Type B pancreatic cell (in vitro differentiated cells): Measurements from ENCODE around the gene SYNRG. TPM values are rescaled to one million over a fixed set of nuclear protein-coding genes. Genes with fewer than 3 reads are reported as not detected.

Experiments
- DNase-seq: peaks from one replicate; pipeline ENCODE4 v3.0.0; 2021; ENCODE audit warnings: mixed read lengths; ENCODE audit not compliant: unreplicated experiment; ENCODE audit errors: extremely low spot score
- H3K27ac Mint-ChIP-seq: 2 replicates; pipeline ENCODE4 v1.8.0; 2021; ENCODE audit warnings: mild to moderate bottlenecking, mixed read lengths
- H3K27me3 Mint-ChIP-seq: 2 replicates; pipeline ENCODE4 v1.8.0; 2021; ENCODE audit warnings: mixed read lengths
- H3K36me3 Mint-ChIP-seq: 2 replicates; pipeline ENCODE4 v1.8.0; 2021; ENCODE audit warnings: mixed read lengths
- H3K4me1 Mint-ChIP-seq: one replicate; pipeline ENCODE4 v1.8.0; 2021; ENCODE audit warnings: mixed read lengths; ENCODE audit not compliant: unreplicated experiment
- H3K4me3 Mint-ChIP-seq: 2 replicates; pipeline ENCODE4 v1.8.0; 2021; ENCODE audit warnings: mild to moderate bottlenecking, mixed read lengths
- H3K9me3 Mint-ChIP-seq: 2 replicates; pipeline ENCODE4 v1.8.0; 2021; ENCODE audit warnings: mixed read lengths
- total RNA-seq: library from RNA; stranded (reverse); gene quantifications from 2 replicates; pipeline ENCODE4 v1.2.1, GENCODE V29; 2021; ENCODE audit warnings: low replicate concordance
- TF ChIP-seq, protein P1 (sequence below): fragments of 200-600 bp; sonication (generic); conservative IDR thresholded peaks from 2 replicates; pipeline ENCODE4 v1.5.0; 2021; ENCODE audit warnings: antibody characterized with exemption, mild to moderate bottlenecking

SYNRG gene
- total RNA-seq, 1 donor from 2014 or later, result 45.0 TPM

DNA sequence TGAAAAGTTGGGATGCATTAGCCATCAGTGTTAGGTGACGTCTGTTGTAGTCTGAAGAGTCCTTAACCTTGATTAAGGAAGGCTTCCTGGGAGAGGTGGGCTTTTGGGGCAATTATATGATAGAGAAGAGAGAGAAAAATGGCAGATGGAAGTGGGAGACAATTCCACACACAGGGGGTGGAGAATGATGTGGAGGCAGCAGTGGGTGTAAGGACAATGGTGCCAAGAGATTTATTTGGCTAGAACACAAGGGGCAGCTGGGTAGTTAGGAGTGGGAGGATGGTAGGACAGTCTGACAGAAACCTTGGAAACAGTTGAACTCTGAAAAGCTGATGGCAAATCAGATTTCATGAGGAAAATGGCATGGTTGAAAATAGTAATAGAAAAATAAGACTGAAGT, 130.2 kb downstream of the SYNRG start:
- H3K36me3 Mint-ChIP-seq, result peaks cover 31% of the 10 kb centered on the region
- peaks cover 31% of the 10 kb centered on the region for H3K4me1 Mint-ChIP-seq
- H3K9me3 Mint-ChIP-seq, result no peaks in the 10 kb centered on the region
- H3K4me3 Mint-ChIP-seq, result no peak overlapping the region
- DNase-seq, result no peak
- H3K27ac Mint-ChIP-seq, result no peak overlapping the region
- H3K27me3 Mint-ChIP-seq, result no peaks in the 10 kb centered on the region
- TF ChIP-seq, protein P1, sequence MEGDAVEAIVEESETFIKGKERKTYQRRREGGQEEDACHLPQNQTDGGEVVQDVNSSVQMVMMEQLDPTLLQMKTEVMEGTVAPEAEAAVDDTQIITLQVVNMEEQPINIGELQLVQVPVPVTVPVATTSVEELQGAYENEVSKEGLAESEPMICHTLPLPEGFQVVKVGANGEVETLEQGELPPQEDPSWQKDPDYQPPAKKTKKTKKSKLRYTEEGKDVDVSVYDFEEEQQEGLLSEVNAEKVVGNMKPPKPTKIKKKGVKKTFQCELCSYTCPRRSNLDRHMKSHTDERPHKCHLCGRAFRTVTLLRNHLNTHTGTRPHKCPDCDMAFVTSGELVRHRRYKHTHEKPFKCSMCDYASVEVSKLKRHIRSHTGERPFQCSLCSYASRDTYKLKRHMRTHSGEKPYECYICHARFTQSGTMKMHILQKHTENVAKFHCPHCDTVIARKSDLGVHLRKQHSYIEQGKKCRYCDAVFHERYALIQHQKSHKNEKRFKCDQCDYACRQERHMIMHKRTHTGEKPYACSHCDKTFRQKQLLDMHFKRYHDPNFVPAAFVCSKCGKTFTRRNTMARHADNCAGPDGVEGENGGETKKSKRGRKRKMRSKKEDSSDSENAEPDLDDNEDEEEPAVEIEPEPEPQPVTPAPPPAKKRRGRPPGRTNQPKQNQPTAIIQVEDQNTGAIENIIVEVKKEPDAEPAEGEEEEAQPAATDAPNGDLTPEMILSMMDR, result no peak

DNA sequence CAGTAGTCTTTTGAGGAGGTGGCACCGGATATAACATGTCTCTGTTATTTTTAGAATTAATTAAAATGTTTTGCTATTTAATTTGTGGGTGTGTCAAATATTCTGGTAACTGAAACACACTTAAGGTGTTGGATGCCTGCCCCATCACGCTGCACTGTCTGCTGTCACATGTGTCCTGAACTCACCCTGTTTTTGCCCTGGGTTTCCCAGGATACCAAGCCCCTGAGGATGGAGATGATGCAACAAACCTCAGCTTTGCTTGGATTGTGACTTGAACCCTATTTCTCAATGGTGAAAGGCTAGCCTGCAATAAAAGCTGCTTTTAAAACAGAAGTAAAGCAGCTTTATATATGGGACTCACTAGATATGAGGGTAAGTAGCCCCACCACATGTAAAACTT, 131.0 kb downstream of the SYNRG start:
- Mint-ChIP-seq H3K27ac (no peak overlapping the region), H3K4me1 (peaks cover 24% of the 10 kb centered on the region), H3K36me3 (peaks cover 38% of the 10 kb centered on the region), H3K9me3 (no peaks in the 10 kb centered on the region), H3K27me3 (no peaks in the 10 kb centered on the region), H3K4me3 (no peak overlapping the region)
- DNase-seq, result no peak
- TF ChIP-seq, protein P1, result no peak

DNA sequence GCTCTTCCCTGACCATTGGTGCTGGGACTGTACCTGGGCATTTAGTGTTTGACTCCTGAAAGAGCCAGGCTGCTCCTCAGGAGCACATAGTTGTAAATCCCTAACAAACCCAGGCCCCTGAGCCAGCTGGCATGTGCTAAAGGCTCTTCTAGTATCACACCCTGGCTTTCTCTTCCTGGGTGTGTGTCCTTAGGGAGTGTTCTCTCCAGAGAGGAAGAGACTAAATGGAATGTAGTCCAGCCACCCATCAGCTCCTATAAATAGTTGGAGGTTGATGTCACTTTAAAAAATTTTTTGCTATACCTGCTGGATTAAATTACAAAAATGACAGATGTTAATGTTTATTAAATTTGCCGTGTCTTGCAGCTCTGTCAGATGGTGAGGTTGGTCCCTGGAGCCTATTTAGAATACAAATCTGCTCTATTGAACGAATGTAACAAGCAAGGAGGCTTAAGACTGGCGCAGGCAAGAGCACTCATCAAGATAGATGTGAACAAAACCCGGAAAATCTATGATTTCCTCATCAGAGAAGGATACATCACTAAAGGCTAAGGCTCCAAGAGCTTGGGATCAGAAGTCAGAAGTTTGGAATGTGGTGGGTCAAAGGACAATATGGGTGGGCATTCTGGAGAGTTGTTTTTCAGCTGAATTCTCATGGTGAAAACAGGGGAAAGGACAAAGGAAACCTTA, 132.6 kb downstream of the SYNRG start:
- no peaks in the 10 kb centered on the region for H3K27me3 Mint-ChIP-seq
- no peaks in the 10 kb centered on the region for H3K9me3 Mint-ChIP-seq
- H3K36me3 Mint-ChIP-seq, result peaks cover 42% of the 10 kb centered on the region
- peak overlapping the region; percentile 67 for H3K4me3 Mint-ChIP-seq
- peak overlapping the region; percentile 97 for H3K27ac Mint-ChIP-seq
- no peak for DNase-seq
- TF ChIP-seq, protein P1, result no peak
- H3K4me1 Mint-ChIP-seq, result peaks cover 17% of the 10 kb centered on the region

DNA sequence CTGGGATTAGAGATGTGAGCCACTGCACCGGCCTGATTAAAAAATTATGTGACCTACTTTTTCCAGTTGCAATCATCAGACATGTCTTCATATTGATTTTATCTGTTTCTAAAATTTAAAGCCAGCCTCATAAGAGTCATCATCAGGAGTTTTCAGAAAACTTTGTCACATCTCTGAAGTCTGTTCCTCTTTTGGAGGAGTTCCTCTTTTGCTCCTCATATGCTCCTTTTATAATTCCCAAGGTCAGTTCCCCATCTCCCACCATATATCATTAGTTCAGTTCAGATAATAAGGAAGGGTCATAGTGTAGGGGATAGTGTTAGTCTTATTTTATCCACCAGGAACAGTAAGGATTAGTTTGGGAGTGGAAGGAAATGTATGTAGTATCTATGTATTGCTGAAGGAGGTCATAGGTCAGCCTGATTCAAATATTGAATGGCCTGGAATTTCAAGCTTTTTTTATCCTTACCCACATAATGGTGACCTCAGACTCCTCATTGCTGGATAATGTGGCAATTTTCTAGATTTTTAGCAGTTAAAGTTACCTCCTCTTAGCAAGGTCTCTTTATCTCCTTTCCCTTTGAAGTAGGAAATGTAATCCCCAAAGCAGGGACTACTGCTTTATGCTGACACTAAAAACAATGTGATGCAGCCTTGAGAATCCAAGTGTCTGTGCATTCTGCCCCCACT, 133.3 kb downstream of the SYNRG start:
- Mint-ChIP-seq H3K9me3 (no peaks in the 10 kb centered on the region), H3K4me3 (peak overlapping the region; percentile 67), H3K27ac (peak overlapping the region; percentile 97), H3K4me1 (peaks cover 11% of the 10 kb centered on the region), H3K27me3 (no peaks in the 10 kb centered on the region), H3K36me3 (peaks cover 46% of the 10 kb centered on the region)
- no peak for DNase-seq
- TF ChIP-seq, protein P1, result no peak

DNA sequence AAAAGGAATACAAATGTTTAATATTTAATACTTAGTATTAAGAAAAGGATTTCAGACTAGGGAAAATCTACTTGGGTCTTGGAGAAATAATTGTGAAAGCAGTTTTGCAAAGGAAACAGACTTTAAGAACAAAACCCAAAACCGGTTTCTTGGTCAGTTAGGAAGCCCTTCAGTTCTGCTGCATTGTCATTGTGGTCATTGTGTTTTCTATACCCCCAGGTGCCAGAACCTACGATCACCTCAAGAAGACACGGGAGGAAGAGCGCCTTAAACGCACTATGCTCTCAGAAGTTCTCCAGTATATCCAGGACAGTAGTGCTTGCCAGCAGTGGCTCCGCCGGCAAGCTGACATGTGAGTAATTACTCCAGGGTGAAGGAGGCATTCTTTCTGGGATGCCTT, 139.0 kb downstream of the SYNRG start:
- TF ChIP-seq, protein P1, result no peak
- DNase-seq, result no peak
- no peaks in the 10 kb centered on the region for H3K27me3 Mint-ChIP-seq
- no peaks in the 10 kb centered on the region for H3K9me3 Mint-ChIP-seq
- H3K4me3 Mint-ChIP-seq, result no peak overlapping the region
- no peak overlapping the region for H3K27ac Mint-ChIP-seq
- no peaks in the 10 kb centered on the region for H3K4me1 Mint-ChIP-seq
- H3K36me3 Mint-ChIP-seq, result peaks cover 34% of the 10 kb centered on the region
